Right lobe of liver (tissue), 6 donors: Measurements from ENCODE around the gene NVL. TPM values are rescaled to one million over a fixed set of nuclear protein-coding genes. Genes with fewer than 3 reads are reported as not detected.

Experiments
- ATAC-seq, 4 donors: fragments of 200-7000 bp; cut with Tn5 transposase; one replicate each; pipeline ENCODE4 v1.9.1; 2020; ENCODE audit warnings: mild to moderate bottlenecking in 4 of 4, moderate library complexity in 4 of 4
- DNase-seq, 3 donors: peaks; one replicate each; pipeline ENCODE4 v3.0.0-alpha.2; 2020
- H3K27ac ChIP-seq, 3 donors: fragments of 200-600 bp; one replicate each; pipeline ENCODE4 v1.8.0; 2022
- H3K27me3 ChIP-seq, 2 donors: fragments of 200-600 bp; one replicate each; pipeline ENCODE4 v1.8.0; 2022
- H3K36me3 ChIP-seq, 4 donors: fragments of 200-600 bp; sonication (generic) in 1 of 4; one replicate each; pipeline versions ENCODE4 v1.5.1 to v1.8.0; 2017 to 2022; ENCODE audit warnings: control low read depth in 1 of 4
- H3K4me1 ChIP-seq, 4 donors: fragments of 200-600 bp; sonication (generic) in 1 of 4; one replicate each; pipeline versions ENCODE4 v1.5.1 to v1.8.0; 2017 to 2022; ENCODE audit warnings: control low read depth in 1 of 4
- H3K4me3 ChIP-seq, 3 donors: fragments of 200-600 bp; one replicate each; pipeline ENCODE4 v1.8.0; 2022
- H3K9me3 ChIP-seq, 4 donors: fragments of 200-600 bp; sonication (generic) in 1 of 4; one replicate each; pipeline versions ENCODE4 v1.5.1 to v1.8.0; 2017 to 2022; ENCODE audit warnings: control low read depth in 1 of 4
- CTCF ChIP-seq, 4 donors: fragments of 200-600 bp in 3 of 4; fragments of 450-650 bp in 1 of 4; IDR thresholded peaks; one replicate each; pipeline versions ENCODE4 v1.5.1 to v1.8.0; 2016 to 2022; ENCODE audit warnings: antibody characterized with exemption in 4 of 4, mild to moderate bottlenecking in 2 of 4
- POLR2A ChIP-seq: fragments of 450-650 bp; IDR thresholded peaks from one replicate; pipeline ENCODE4 v1.6.1; 2017; ENCODE audit warnings: antibody characterized with exemption, mild to moderate bottlenecking
- WGBS: methylation state at CpG from one replicate; pipeline ENCODE4 v1.1.6; 2018; ENCODE audit warnings: low coverage, low lambda C conversion rate; ENCODE audit not compliant: insufficient coverage; ENCODE audit errors: missing lambda C conversion rate; 5-methylcytosine and 5-hydroxymethylcytosine counted together
- intact Hi-C, 2 donors: fragments of 100-400 bp; cut with DNase I; formaldehyde crosslinking; loops; one replicate each; pipeline versions ENCODE4 v1.11.2 to v1.14.1; 2022
- microRNA-seq, 2 donors: library from miRNA; unstranded; fragments of <30 nt; microRNA quantifications; one replicate each; pipeline ENCODE4, GENCODE V29; 2019 to 2020
- small RNA-seq, 2 experiments: library from RNA; depleted of rRNA; stranded (forward); fragments of <200 nt; gene quantifications; one replicate each; pipeline ENCODE3, GENCODE V24; 2016
- total RNA-seq, 6 experiments: library from RNA; depleted of rRNA in 2 of 6; stranded (reverse); fragments of >200 nt in 2 of 6; fragmentation: NEBNext Ultra II Directional in 3 of 6; extraction: Animal tissue kit (Norgen Biotek cat#: 25700) in 3 of 6; gene quantifications; one replicate each; pipeline versions ENCODE4 v1.1.0 to v1.2.4, GENCODE V29; 2016 to 2023
- donor health status: DM: no; HTN: yes; CAD: no.
- donor health status: DM: no; HTN: no; CAD: no.
- donor health status: DM: no; HTN: no; CAD: no.
- donor health status: DM: no; HTN: yes; CAD: no.
- donor health status: DM: no; HTN: yes; CAD: no.

The NVL gene
- total RNA-seq, 6 experiments from 2014 or later: 4.5 to 8.9 (median 6.8) TPM

DNA sequence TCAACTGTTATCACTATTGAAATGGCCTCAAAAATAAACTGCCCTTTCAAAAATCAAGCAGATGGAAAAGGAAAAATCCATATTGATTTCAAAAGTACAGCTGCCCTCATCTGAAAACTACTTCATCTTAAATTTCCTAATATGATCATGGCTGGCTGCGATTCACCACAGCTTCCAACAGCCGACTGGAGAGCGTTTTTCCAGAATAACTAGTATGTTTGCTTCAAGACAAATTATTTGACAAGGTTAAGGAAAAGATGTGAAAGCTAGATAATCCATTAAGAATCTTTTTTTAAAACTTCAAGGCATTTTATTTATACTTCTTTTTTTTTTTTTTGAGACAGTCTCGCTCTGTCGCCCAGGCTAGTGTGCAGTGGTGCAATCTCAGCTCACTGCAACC is 151.1 kb downstream of the NVL start:
- H3K4me1 ChIP-seq: peaks cover 0 to 4% (median 0%) of the 10 kb centered on the region in 4 donors
- H3K9me3 ChIP-seq: no peaks in the 10 kb centered on the region
- no peak overlapping the region for H3K4me3 ChIP-seq
- no peak for TF ChIP-seq POLR2A
- no peak for TF ChIP-seq CTCF (IDR thresholded peaks at IDR 0.05)
- no peak overlapping the region for H3K27ac ChIP-seq
- ATAC-seq (no peak), DNase-seq (no peak)
- H3K36me3 ChIP-seq: no peaks in the 10 kb centered on the region
- H3K27me3 ChIP-seq: no peaks in the 10 kb centered on the region
- WGBS: 94% methylated on average over 5 of the region's 5 CpGs
- intact Hi-C loops: no loop called here

DNA sequence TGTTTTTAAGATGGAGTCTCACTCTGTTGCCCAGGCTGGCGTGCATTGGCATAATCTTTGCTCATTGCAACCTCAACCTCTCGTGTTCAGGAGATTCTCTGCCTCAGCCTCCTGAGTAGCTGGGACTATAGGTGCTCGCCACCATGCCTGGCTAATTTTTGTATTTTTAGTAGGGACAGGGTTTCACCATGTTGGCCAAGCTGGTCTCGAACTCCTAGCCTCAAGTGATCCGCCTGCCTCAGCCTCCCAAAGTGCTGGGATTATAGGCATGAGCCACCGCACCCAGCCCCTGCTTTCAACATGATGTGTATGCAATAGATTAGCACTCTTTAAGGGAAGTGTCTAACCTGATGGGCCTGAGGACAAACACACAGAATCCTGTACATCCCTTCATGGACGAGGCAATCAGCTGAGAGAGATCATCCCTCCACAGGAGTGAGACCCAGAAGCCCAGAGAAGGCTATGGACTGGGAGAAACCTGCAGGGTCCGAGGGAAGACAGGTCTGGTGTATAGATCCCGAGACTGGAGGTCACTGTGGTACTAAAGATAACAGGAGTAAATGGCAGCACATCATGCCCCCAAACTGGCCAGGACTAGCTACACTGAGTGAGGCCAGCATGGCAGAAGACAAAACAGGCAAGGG is 152.5 kb downstream of the NVL start:
- TF ChIP-seq POLR2A: no peak
- TF ChIP-seq CTCF (IDR thresholded peaks at IDR 0.05): no peak
- DNase-seq: peak in 1 of 3 donors; percentile 17
- ATAC-seq: no peak
- no peak overlapping the region for H3K27ac ChIP-seq
- intact Hi-C loops: no loop called here
- H3K27me3 ChIP-seq: no peaks in the 10 kb centered on the region
- no peaks in the 10 kb centered on the region for H3K36me3 ChIP-seq
- no peak overlapping the region for H3K4me3 ChIP-seq
- H3K4me1 ChIP-seq: peaks cover 0 to 4% (median 0%) of the 10 kb centered on the region in 4 donors
- H3K9me3 ChIP-seq: no peaks in the 10 kb centered on the region
- 88% methylated on average over 8 of the region's 9 CpGs for WGBS

Small RNA genes lying within 50 kb of the gene (microRNA-seq; reads per million reads assigned to microRNA genes)
- 3.8 to 9.0 reads per million in 2 donors for gene MIR320B2

Small RNA genes lying within 50 kb of the gene (small RNA-seq; reads per million reads assigned to genes)
- gene MIR320B2 (0 reads per million in 2 experiments), gene RF00139 (0 reads per million in 2 experiments), gene RNU6-1008P (0 reads per million in 2 experiments)

Other genes with a start within 250 kb of the NVL start
- gene FBXO28, start 216.1 kb downstream of the NVL start, total RNA-seq: 10 to 100 TPM; 11.5 to 20.9 (median 15.3) TPM
- 10 to 100 TPM; 17.9 to 43.5 (median 29.0) TPM for gene DEGS1, start 146.9 kb downstream of the NVL start, total RNA-seq
- 10 to 100 TPM in 5 of 6 experiments, 1 to 10 TPM in 1; 9.9 to 22.1 (median 18.1) TPM for gene CNIH4, start 26.7 kb upstream of the NVL start, total RNA-seq
- 10 to 100 TPM; 27.2 to 46.8 (median 40.1) TPM for gene WDR26, start 104.6 kb upstream of the NVL start, total RNA-seq